AG04450 (cell line): Measurements from ENCODE around the gene LY9. TPM values are rescaled to one million over a fixed set of nuclear protein-coding genes. Genes with fewer than 3 reads are reported as not detected.

Experiments used
- CTCF ChIA-PET: fragments of 300-600, 350-600 bp; formaldehyde crosslinking; extraction: SDS; loops from one replicate; lab custom pipeline; 2022; ENCODE audit warnings: antibody characterized with exemption, inconsistent platforms; lab: Charles Lee
- POLR2A ChIA-PET: fragments of 350-600 bp; formaldehyde crosslinking; extraction: SDS; loops from one replicate; lab custom pipeline; 2021; ENCODE audit warnings: antibody characterized with exemption, inconsistent platforms; lab: Yijun Ruan, JAX
- DNase-seq: peaks from one replicate; pipeline ENCODE4 v3.0.0-alpha.2; 2011; ENCODE audit warnings: low read depth, low spot score
- H3K27ac ChIP-seq: one replicate; pipeline ENCODE4 v1.5.1; 2012; ENCODE audit warnings: low read depth, low read length, control low read depth
- H3K27me3 ChIP-seq: one replicate; pipeline ENCODE4 v1.6.0; 2012; ENCODE audit warnings: low read length; ENCODE audit not compliant: control insufficient read depth, insufficient read depth
- H3K4me3 ChIP-seq: 2 replicates; pipeline ENCODE4 v1.5.1; 2011; ENCODE audit warnings: mild to moderate bottlenecking, low read depth, low read length, control low read depth
- H3K9me3 ChIP-seq: 2 replicates; pipeline ENCODE4 v1.5.1; 2012; ENCODE audit warnings: low read length; ENCODE audit not compliant: control insufficient read depth, insufficient read depth
- CTCF ChIP-seq: IDR thresholded peaks from 2 replicates; pipeline ENCODE4 v1.5.1; 2011; ENCODE audit warnings: low read depth, low read length, control low read depth, inconsistent platforms
- polyA plus RNA-seq: library from polyadenylated mRNA; depleted of rRNA; stranded (reverse); fragments of >200 nt; gene quantifications from 2 replicates; pipeline ENCODE4 v1.2.3, GENCODE V29; 2011

The LY9 gene
- polyA plus RNA-seq, 1 experiment, result not detected

- no peak for TF ChIP-seq CTCF
Observed at GRCh38 chr1:160800142-160800541, 4.2 kb downstream of the LY9 start.

GRCh38 chr1:160800645-160801408 lies 4.9 kb downstream of the LY9 start:
- no peak for TF ChIP-seq CTCF
- no peak overlapping the region for H3K27ac ChIP-seq
- ChIA-PET CTCF (no interaction called here), POLR2A (no interaction called here)
- H3K4me3 ChIP-seq, result no peak overlapping the region
- DNase-seq, result no peak
- H3K27me3 ChIP-seq, result no peaks in the 10 kb centered on the region
- H3K9me3 ChIP-seq, result peaks cover 6% of the 10 kb centered on the region; the same call in 1 of the 2 replicates

More at GRCh38 chr1:160800142-160800541, 4.2 kb downstream of the LY9 start:
- Histone ChIP-seq H3K27me3 (no peaks in the 10 kb centered on the region), H3K27ac (no peak overlapping the region), H3K9me3 (peaks cover 6% of the 10 kb centered on the region; the same call in 1 of the 2 replicates), H3K4me3 (no peak overlapping the region)
- POLR2A ChIA-PET, result no interaction called here
- DNase-seq, result no peak
- CTCF ChIA-PET, result no interaction called here

DNA sequence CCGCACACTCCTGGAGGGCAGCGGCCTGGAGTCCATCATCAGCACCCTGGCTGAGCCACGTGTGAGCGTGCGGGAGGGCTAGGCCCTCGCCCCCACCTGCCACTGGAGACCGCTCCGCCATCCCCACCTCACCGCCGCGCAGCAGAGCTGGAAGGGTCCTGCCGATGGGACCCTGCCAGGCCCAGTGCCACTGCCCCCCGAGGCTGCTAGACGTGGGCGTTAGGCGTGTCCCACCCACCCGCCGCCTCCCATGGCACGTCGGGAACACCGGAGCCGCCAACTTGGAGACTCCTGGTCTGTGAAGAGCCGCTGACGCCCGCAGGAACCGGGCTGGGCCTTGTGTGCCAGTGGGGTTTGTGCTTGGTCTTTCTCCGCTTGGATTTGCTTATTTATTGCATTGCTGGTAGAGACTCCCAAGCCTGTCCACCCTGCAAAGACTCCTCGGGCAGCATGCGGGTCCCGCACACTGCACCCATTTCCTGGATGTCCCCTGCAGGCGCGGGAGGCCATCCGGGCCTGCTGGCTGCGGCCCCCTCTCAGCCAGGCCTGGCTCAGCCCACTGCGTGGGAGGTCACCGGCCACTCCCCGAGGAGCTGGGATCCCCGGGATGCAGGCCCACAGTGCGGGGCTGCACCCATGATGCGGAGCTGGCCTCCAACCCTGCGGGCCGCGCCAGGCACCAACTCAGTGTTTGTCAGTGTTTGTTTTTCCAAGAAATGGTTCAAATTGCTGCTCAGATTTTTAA lies 6.0 kb downstream of the LY9 start:
- no peak for TF ChIP-seq CTCF
- Histone ChIP-seq H3K27me3 (no peaks in the 10 kb centered on the region), H3K27ac (no peak overlapping the region), H3K4me3 (no peak overlapping the region), H3K9me3 (peaks cover 6% of the 10 kb centered on the region; the same call in 1 of the 2 replicates)
- CTCF ChIA-PET, result no interaction called here
- POLR2A ChIA-PET, result no interaction called here
- DNase-seq, result no peak

GRCh38 chr1:160806109-160806665 lies 10.2 kb downstream of the LY9 start:
- TF ChIP-seq CTCF, result no peak
- ChIA-PET POLR2A (interaction anchor here (0.7 kb wide), 1 partner anchor 131 kb away, joined by 3 read pairs; no protein-coding TSS in a partner anchor), CTCF (interaction anchor here (0.6 to 2.2 kb wide), 2 partner anchors 184 to 240 kb away, joined by 8 to 22 read pairs; partner anchors contain the start of gene USF1)
- H3K27me3 ChIP-seq, result no peaks in the 10 kb centered on the region
- H3K27ac ChIP-seq, result no peak overlapping the region
- no peak for DNase-seq
- H3K9me3 ChIP-seq, result peaks cover 8% of the 10 kb centered on the region; the same call in 1 of the 2 replicates
- no peak overlapping the region for H3K4me3 ChIP-seq
